HG03025 (cell line): ENCODE results near the gene PDLIM7.
"Not testable (repeated sequence)": the region's sequence is repeated elsewhere in the genome, so short reads cannot be mapped to it uniquely, and the experiment has no call there.

Experiments
- ATAC-seq: cut with Tn5 transposase; IDR thresholded peaks from one replicate; pipeline ENCODE4 v1.9.1; 2021; ENCODE audit warnings: mild to moderate bottlenecking, moderate library complexity; ENCODE audit not compliant: unreplicated experiment, low FRiP score

The PDLIM7 gene, protein sequence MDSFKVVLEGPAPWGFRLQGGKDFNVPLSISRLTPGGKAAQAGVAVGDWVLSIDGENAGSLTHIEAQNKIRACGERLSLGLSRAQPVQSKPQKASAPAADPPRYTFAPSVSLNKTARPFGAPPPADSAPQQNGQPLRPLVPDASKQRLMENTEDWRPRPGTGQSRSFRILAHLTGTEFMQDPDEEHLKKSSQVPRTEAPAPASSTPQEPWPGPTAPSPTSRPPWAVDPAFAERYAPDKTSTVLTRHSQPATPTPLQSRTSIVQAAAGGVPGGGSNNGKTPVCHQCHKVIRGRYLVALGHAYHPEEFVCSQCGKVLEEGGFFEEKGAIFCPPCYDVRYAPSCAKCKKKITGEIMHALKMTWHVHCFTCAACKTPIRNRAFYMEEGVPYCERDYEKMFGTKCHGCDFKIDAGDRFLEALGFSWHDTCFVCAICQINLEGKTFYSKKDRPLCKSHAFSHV

DNA sequence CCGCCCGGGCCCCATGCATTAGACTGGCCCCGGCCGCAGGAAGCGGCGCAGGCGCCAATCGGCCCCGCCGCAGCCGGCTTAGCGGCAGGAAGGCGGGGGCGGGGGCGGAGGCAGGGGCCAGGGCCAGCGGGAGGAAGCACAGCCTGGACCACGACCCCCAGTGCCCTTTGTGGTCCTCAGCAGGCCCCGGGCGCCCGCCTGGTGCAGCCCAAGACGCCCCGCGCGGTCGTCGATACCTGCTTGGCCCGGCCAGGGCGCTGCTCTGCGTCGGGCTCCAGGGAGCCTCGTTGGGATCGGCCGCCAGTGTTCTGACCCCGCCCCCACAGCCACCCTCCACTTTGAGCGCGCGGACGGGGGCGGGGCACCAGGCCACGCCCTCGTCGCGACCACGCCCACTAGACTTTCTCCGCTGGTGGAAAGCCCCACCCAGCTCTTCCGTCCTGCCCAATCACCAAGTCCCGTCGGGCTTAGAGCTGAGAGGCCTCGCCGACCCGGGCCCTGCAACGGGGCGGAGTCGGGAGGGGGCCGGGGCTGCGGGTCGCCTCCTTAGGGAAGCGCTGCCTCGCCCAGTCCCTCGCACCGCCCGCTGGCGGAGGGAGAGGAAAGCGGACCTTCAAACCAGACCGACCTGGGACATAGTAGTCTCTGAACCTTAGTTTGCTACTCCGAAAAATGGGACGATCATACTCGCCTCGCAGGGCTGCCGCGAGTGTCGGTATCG lies at the start of gene PDLIM7:
Gene PDLIM7 (minus strand): TSS at position 313 of the 721 bp plus-strand sequence. CDS start 1,092 bp downstream, outside the sequence.
- peak; percentile 65 for ATAC-seq

DNA sequence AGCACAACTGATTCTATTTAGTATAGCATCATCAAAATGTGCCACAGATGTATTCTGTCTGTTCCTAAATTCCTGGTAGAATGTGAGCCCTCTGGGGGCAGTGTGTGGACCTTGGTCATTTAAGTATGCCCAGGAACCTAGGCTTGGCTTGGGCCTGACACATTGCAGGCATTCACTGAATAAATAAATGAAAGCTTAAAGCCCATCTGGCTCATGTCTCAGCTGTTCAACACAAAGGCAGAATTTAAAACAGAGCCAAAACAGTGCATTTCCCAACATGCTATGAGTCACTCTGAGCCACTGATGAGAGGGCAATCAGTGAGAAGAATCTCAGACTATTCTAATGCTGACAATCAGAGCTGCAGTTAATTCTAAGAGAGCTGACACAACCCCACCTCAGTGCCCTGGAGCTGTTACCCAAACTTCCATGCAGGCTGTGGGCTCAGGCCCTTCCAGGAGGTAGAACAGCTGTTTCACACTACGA lies 48.9 kb upstream of the PDLIM7 start:
- ATAC-seq = no peak

DNA sequence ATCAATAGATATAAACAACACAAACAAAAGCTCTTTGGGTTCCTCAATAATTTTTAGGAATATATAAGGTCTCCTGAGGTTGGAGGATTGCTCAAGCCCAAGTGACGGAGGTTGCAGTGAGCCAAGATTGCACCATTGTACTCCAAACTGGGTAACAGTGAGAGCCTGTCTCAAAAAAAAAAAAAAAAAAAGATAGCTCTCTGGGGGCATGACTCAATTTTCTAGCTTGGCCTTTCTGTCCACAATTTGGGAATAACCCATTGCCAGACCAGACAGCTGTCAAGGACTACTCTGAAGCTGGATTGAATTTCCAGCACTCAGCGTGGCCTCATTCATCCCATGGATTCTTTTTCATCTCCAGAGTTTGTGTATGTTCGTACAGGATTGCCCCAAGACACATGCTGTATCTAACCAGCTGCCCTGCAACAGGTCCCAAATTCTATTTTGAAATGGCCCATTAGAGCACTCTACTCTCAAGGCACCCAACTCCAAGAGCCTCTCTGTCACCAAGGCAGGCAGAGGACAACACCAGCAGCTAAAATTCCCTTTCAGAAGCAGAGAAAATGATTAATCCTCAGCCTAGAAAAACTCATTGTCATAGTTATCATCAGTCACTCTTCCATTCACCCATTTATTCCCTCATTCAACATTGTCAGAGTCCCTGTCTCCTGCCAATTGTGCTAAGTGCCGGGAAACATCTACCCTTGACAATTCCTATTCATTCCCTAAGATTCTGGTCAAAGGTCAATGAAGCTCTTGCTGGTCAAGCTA lies 48.3 kb upstream of the PDLIM7 start:
- ATAC-seq = no peak

DNA sequence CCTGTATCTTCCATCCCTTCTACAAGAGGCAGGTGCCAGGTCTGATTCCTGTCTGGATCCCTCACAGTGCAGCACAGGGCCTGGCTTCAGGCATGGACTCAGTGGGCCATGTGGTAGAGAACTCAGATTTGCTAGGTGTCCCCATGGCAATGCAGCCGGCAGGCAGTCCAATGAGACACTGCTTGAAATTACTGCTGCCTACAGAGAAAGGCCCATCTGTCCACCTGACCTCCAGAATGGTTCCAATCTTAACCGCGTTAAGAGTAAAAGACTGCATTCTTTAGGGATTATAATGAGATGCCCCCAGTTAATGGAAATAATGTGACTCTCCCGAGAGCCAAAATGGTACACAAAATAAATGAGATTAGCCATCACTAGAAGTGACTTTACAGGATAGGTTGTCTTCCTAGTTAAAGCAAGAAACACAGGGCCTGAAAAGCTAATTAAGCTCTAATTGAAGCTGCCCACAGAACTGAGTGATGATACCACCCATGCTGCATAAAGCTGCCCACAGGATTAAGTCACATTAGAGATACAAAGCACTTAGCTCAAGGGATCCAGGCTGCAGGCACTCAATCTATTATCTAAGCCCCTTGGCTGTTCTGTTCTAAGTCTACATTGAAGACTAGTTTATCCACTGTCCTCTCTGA lies 45.5 kb upstream of the PDLIM7 start:
- no peak for ATAC-seq

DNA sequence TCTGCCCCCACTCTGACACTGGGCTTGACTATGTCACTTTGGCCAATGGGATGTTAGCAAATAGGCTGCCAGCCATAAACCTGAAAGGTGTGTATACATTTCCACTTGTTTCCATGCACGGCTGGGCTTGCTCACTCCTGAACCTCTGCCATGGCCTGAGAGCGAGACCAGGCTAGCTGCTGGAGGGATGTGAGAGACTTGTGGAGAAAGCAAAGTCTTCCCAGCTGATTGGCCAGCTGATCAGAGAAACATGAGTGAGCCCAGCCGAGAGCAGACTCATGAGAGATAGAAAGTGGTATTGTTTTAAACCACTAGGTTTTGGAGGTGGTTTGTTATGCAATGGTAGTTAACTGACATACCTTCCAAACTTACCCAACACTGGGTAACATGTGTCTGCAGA lies 43.0 kb upstream of the PDLIM7 start:
- no peak for ATAC-seq

DNA sequence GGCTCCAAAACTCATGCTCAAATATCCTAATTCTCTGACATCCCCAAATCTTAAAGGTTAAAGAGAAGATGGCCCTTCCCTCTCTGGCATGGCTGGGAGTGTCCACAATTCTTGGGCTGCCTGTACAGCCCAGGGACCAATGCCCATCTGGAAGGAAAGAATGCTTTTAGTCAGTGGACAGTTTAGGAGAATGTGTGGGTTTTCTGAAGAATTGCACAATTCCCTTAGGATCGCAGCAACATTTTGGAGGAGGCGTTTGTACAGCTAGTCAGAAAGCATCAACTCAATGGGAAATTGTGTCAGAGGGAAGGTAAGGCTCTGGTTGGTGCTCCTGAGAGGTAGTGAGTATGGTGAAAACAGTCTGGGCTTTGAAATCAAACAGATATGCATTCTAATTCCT lies 42.0 kb upstream of the PDLIM7 start:
- ATAC-seq = no peak

DNA sequence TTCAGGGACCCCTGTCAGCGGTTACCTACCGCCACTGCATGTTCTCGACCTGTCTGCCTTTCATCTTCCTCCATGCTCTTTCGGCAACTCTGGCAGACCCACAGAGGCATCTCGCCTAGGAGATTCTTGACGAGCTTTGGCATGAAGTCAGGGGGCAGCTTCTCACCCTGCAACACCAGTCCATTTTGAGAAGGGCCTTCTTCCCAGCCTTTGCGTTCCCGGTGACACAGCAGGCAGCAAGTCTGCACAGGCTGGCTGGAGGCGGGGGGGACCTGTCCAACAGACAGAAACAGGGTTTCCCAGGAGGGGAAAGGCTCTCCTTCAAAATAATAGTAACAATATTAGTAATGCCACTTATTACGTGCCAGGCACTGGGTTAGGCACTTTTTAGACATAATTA lies 41.5 kb upstream of the PDLIM7 start:
- no peak for ATAC-seq

DNA sequence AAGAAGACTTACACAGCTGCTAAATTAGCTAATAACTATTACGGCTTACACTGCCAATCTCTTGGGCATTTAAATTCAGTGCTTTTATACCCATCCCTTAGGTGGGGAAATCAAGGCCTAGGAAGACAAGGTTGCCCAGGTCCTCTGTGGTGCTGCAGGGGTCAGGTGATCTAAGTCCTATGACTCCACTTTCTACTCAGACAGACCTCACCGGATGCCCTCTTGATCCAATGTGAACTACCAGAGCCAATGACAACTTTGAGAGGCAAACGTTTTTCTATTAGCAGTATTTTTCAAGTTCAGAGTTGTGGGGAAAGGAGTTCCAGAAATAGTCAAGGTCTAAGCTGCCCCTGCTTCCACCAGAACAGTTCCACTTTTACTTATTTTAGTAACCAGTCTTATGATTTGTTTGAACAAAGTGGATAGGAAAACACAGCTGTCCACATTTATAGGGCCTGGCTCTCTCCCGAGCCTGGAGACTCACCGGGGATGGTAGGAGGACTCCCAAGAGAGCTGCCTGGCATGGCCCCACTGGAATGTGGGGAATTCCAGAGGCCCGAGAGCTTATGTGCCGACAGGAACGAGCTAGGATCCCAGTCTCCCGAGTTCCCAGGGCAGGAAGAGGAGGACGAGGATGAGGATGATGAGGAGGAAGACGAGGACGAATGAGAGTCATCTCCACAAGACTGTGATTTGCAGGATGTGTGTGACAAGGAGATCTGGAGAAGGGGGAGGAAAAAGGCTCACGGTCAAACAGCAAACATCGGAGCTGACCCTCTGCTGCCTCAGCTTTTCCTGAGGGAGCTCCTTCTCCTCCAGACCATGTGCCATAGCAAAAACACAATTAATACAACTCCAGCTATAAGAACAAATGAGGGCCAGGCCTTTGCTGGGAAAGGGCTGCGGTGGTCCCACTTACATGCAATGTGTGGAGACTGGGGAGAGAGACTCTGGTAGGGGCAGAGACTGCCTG lies 40.3 kb upstream of the PDLIM7 start:
- no peak for ATAC-seq

DNA sequence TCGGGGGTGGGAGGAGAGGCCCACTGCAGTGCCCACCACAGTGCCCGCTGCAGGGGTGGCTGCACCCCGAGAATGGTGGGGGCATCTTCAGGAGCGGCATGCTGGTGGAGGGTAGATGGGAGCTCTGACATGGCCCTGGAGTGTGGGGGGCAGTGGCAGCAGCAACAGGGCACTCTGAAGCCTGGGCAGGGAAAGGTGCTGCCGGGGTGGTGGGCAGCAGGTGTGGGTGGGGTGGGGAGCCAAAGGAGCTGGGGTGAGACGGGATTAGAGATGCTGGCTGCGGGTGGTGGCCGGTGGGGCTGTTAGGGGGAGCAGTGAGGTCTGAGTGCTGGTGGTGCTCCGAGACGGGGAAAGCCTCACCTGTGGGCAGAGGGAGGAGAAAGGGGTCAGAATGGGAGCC lies 39.0 kb upstream of the PDLIM7 start:
- no peak for ATAC-seq

DNA sequence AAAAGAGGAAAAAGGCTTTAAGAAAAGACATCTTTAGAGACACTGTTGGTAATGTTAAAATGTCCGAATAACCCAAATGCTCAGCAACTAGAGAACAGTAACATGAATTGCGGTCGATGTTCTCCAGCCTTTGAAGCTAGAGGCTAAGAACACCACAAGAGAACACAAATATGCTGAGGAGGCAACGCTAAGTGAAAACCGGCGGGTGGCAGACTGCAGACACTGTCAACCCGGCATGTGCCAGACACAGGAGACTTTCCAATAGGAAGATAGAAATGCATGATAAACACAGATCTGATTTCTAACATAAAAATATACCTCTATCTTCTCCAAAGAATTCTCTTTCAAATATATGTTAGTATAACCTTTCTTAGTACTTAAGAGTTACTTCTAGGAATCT lies 37.7 kb upstream of the PDLIM7 start:
- no peak for ATAC-seq

DNA sequence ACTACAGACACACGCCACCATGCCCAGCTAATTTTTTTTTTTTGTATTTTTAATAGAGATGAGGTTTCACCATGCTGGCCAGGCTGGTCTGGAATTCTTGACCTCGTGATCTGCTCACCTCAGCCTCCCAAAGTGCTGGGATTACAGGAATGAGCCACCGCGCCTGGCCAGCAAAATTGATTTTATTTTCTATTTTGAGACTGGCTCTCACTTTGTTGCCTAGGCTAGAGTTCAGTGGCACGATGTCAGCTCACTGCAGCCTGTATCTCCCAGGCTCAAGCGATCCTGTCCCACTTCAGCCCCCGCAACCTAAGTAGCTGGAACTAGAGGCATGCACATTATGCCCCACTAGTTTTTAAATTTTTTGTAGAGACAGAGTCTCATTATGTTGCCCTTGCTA lies 37.0 kb upstream of the PDLIM7 start:
- ATAC-seq = not testable (repeated sequence)

DNA sequence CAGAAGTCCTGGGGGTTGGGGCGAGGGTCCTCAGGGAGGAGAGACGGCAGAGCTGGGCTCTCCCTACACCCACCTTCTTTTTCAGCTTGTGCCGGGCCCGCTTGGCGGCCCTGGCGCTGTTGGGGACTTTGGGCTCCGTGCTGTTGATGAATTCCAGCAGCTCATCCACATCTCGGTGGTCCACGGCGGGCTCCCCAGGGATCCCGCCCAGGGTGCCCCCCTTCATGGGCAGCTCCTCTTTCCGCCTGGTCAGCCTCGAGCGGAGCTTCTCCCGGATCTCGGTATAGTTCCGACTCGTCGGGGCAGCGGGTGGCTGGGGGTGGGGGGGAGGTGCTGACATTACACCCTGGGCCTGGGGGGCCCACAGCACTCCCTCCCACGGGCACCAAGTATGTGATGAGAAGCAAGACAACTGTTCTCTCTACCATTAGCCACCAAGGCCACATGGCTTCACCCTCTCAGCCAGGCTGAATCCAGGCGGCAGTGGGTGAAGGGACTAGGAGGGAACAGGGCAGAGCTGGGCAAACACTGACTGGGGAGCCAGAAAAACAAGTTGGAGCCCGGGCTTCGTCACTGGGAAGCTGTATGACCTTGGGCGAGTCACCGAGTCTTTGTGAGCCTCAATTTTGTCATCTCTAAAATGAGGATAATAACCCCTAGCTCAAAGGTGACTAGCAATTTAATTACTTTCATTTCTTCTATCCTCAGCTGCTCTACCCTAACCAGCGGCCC lies 34.0 kb upstream of the PDLIM7 start:
- no peak for ATAC-seq

DNA sequence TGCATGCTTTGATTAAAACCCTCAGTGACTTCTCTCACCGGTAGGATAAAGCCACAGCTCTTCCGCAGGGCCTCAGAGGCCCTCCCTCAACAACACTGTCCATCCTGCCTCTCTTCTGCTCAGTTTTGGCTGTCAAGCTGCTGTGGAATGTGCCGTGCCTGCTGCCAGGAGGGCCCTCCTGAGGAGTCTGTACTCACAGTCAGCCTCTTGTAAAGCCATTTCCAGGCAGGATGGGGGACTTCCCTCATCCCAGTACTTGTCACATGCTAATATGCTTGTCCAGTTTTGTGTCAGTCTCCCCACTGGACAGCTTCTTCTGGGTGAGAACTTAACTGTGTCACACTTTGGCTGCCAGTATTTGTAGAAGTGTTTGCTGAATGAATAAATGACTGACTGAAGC lies 33.2 kb upstream of the PDLIM7 start:
- ATAC-seq = no peak

DNA sequence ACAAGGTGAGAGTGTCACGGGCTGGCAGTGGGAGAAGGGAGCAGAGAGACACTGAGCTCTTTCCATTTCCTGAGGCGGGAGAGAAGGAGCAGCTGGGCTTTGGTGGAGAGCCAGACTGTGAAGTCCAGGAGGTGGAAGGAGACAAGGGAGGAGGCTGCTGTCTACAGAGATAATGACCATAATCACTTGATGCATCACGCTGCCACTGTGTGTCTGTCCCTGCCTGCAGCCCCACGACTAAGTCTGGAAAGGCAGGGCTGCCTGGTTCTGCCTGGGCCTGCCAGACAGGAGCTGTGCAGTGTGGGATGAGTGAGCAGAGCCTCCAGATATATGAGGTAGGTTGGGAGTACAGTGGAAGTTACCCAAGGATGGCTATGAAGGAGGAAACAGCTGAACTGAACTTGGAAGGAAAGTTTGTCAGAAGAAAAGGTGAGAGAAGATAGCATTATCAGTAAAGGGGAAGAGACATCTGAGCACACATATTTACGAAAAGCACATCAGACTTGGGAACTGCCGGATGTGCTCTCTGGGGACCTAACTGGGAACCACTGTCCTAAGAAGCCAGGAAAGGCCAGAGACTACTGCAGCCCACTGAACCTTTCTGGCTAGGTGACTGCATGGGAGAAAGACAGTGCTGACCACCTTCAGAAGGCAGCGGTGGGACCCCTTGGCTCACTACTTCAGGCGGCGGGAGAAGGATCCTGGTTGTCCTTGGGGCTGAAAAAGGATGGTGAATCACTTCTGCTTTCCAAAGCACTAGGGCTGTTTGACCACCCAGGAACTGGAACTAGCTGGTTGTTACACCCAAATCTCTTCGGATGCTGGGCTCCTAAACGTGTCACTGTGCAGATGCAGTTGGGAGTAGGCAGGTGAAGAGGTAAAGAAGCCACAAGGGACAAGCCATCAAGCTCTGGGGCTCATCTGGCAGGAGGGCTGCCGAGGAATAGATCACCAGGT lies 32.1 kb upstream of the PDLIM7 start:
- ATAC-seq = no peak

DNA sequence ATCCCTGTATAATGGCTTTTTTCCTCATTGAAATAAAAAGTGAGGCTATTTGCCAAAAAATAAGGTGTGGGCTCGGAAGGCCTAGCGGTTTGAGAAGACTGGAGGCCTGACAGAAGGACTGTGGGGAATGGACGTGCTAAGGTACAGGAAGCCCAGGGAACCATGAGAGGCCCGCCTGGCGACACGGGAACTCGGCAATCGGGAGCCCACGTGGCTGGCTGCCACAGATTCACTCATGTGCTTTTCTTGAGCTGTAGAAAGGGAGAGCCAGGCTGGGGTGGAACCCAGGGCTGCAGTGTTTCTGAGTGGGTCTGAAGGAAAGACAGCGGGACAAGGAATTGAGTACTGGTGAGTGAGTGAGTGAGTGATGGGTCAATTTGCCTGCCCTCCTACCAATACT lies 31.2 kb upstream of the PDLIM7 start:
- no peak for ATAC-seq

DNA sequence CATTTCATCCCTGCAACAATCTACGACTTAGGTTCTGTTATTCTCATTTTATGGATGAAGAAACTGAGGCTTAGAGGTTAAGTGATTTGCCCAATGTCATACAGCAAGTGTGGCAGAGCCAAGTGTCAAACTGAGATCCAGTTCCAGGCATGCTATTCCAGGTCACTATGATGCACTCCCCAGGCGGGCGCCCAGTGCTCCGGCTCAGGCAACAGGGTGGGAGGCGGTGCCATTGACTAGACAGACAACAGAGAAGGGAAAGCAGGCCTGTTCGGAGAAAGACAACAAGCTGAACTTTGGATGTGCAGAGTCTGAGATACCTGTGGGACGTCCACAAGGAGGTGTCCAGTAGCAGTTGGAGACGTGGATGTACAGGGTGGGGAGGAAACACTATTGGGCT lies 30.2 kb upstream of the PDLIM7 start:
- no peak for ATAC-seq

DNA sequence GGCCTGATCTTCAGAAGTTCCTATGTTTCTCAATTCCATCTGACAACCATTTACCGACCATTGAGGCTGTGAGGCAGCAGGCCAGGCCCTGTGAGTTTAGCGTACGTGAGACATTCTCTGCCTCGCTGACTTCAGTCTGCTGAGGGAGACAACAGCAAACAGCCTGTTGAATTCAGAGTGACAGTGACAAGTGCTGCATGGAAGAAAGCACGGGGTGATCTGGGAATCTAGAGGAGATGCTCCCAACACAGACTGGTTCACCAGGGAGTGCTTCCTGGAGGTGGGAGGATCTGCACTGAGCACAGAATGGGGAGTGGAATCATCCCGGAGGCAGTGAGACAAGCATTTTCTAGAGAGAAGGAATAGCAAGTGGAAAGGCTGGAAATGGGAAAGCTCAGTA lies 29.4 kb upstream of the PDLIM7 start:
- ATAC-seq = no peak

DNA sequence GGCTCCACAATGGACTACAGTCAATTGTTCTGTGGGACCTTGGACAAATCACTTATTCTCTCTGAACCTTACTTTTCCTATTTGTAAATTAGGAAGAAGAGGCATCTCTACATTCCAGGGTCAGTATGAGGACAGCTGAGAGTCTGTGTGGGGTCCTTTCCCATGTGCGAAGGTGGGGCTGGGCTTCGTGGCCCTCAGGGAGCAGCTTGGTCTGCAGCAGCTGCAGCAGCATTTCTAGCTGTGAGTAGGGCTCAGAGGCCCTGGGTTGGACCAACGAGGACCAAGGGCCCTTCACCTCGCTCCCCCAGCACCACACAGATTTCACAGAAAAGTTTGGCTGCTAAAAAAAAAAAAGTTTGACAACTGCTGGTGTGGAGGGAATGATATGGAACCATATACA lies 28.8 kb upstream of the PDLIM7 start:
- no peak for ATAC-seq
